ENCODE data around the gene MYMX. TPM values are rescaled to one million over a fixed set of nuclear protein-coding genes. Genes with fewer than 3 reads are reported as not detected.

MYMX gene
- total RNA-seq, 1 experiment from 2014 or later, result 1.8 TPM

DNA sequence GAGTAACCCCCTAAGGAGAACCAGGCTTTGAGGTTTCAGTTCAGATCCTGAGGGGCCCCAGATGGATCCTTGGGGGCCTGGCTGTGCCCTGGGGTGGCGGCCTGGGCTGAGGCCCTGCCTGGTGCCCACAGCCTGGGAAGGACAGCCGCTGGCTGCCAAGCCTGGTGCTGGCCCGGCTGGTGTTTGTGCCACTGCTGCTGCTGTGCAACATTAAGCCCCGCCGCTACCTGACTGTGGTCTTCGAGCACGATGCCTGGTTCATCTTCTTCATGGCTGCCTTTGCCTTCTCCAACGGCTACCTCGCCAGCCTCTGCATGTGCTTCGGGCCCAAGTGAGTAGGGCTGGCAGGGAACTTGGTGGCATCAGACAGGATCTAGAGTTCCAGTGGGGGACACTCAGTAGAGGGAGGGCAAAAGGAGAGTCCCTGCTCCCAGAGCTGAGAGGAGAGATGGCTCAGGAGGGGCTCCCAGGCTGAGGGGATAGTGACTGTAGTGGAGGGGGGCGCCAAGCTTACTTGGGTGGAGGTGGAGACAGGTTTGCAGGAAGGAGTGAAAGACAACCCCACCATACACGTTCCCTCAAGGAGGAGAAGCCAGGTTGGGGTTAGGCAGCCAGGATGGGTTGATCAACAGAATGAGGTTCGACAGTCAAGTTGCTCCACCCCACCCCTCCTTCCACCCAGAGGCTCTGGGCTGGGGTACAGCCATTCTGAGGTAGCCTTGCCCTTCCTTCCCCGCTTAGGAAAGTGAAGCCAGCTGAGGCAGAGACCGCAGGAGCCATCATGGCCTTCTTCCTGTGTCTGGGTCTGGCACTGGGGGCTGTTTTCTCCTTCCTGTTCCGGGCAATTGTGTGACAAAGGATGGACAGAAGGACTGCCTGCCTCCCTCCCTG, 16.2 kb downstream of the MYMX start:
- in situ Hi-C loops (cut with HindIII; ENCODE audit: low pct_unique_long_range_greater_than_20kb, low sequenced_read_pairs), result no loop called here

DNA sequence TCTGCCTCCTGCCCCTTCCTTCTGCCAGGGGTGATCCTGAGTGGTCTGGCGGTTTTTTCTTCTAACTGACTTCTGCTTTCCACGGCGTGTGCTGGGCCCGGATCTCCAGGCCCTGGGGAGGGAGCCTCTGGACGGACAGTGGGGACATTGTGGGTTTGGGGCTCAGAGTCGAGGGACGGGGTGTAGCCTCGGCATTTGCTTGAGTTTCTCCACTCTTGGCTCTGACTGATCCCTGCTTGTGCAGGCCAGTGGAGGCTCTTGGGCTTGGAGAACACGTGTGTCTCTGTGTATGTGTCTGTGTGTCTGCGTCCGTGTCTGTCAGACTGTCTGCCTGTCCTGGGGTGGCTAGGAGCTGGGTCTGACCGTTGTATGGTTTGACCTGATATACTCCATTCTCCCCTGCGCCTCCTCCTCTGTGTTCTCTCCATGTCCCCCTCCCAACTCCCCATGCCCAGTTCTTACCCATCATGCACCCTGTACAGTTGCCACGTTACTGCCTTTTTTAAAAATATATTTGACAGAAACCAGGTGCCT, 16.9 kb downstream of the MYMX start:
- peak overlapping the region; percentile 92 for H3K27ac ChIP-seq (ENCODE audit: low read length)
- ChIA-PET POLR2A (no interaction called here), CTCF (interaction anchor here (0.6 to 1.7 kb wide), 6 partner anchors 9 to 658 kb away, joined by 3 to 11 read pairs (median 4); partner anchors contain the start of genes POLH and XPO5)
- H3K4me1 ChIP-seq (ENCODE audit: control insufficient read depth, insufficient read depth, low read length), result peaks cover 61% of the 10 kb centered on the region
- TSS peak; percentile 43 for BruUV-seq (replicated peaks)
- no peaks in the 10 kb centered on the region for H3K27me3 ChIP-seq (ENCODE audit: control insufficient read depth, insufficient read depth, low read length)
- H3K4me3 ChIP-seq (ENCODE audit: low read depth in 2 of 2, low read length in 2 of 2), result no peak overlapping the region
- no peaks in the 10 kb centered on the region for H3K9me3 ChIP-seq (ENCODE audit: control insufficient read depth, insufficient read depth, low read depth, low read length)
- in situ Hi-C loops (cut with HindIII; ENCODE audit: low pct_unique_long_range_greater_than_20kb, low sequenced_read_pairs) (no loop called here), intact Hi-C loops (cut with micrococcal nuclease; ENCODE audit: unreplicated experiment) (loop anchor here (1.0 to 5.0 kb wide), 2 partner anchors 9 to 131 kb away; no protein-coding TSS in a partner anchor)
- ATAC-seq, result no peak
- no peak for TF ChIP-seq TCF7L2 (IDR thresholded peaks at IDR 0.05; ENCODE audit: low read depth, low read length)
- no peak for TF ChIP-seq SIN3A (IDR thresholded peaks at IDR 0.05; ENCODE audit: borderline replicate concordance, insufficient read depth, low read depth, low read length)
- no peak for TF ChIP-seq REST (IDR thresholded peaks at IDR 0.05; ENCODE audit: insufficient read depth in 1 of 2, low read depth in 2 of 2, low read length in 1 of 2)
- TF ChIP-seq POLR2AphosphoS5 (IDR thresholded peaks at IDR 0.05; ENCODE audit: low read depth, low read length), result no peak
- TF ChIP-seq, protein P1, sequence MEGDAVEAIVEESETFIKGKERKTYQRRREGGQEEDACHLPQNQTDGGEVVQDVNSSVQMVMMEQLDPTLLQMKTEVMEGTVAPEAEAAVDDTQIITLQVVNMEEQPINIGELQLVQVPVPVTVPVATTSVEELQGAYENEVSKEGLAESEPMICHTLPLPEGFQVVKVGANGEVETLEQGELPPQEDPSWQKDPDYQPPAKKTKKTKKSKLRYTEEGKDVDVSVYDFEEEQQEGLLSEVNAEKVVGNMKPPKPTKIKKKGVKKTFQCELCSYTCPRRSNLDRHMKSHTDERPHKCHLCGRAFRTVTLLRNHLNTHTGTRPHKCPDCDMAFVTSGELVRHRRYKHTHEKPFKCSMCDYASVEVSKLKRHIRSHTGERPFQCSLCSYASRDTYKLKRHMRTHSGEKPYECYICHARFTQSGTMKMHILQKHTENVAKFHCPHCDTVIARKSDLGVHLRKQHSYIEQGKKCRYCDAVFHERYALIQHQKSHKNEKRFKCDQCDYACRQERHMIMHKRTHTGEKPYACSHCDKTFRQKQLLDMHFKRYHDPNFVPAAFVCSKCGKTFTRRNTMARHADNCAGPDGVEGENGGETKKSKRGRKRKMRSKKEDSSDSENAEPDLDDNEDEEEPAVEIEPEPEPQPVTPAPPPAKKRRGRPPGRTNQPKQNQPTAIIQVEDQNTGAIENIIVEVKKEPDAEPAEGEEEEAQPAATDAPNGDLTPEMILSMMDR (IDR thresholded peaks at IDR 0.05), result no peak
- DNase-seq (ENCODE audit: low read depth, low spot score), result no peak
- H3K36me3 ChIP-seq (ENCODE audit: control insufficient read depth, insufficient read depth, low read length), result peaks cover 7% of the 10 kb centered on the region

More for the DNA sequence above, 16.2 kb downstream of the MYMX start:
- Histone ChIP-seq H3K4me3 (ENCODE audit: low read depth in 2 of 2, low read length in 2 of 2) (no peak overlapping the region), H3K9me3 (ENCODE audit: control insufficient read depth, insufficient read depth, low read depth, low read length) (no peaks in the 10 kb centered on the region), H3K27ac (ENCODE audit: low read length) (peak overlapping the region; percentile 92), H3K4me1 (ENCODE audit: control insufficient read depth, insufficient read depth, low read length) (peaks cover 60% of the 10 kb centered on the region), H3K36me3 (ENCODE audit: control insufficient read depth, insufficient read depth, low read length) (peaks cover 7% of the 10 kb centered on the region), H3K27me3 (ENCODE audit: control insufficient read depth, insufficient read depth, low read length) (no peaks in the 10 kb centered on the region)
- no peak for DNase-seq (ENCODE audit: low read depth, low spot score)
- no peak for TF ChIP-seq REST (IDR thresholded peaks at IDR 0.05; ENCODE audit: insufficient read depth in 1 of 2, low read depth in 2 of 2, low read length in 1 of 2)
- TF ChIP-seq, protein P1 (IDR thresholded peaks at IDR 0.05), result no peak
- TF ChIP-seq SIN3A (IDR thresholded peaks at IDR 0.05; ENCODE audit: borderline replicate concordance, insufficient read depth, low read depth, low read length), result no peak
- no peak for TF ChIP-seq POLR2AphosphoS5 (IDR thresholded peaks at IDR 0.05; ENCODE audit: low read depth, low read length)
- TF ChIP-seq TCF7L2 (IDR thresholded peaks at IDR 0.05; ENCODE audit: low read depth, low read length), result no peak
- POLR2A ChIA-PET, result no interaction called here
- ATAC-seq, result no peak
- BruUV-seq (replicated peaks), result no TSS peak
- CTCF ChIA-PET, result no interaction called here
- intact Hi-C loops (cut with micrococcal nuclease; ENCODE audit: unreplicated experiment), result loop anchor here (5.0 kb wide), 1 partner anchor 131 kb away; no protein-coding TSS in a partner anchor
